ENCODE data around the gene MTFR1L.

DNA sequence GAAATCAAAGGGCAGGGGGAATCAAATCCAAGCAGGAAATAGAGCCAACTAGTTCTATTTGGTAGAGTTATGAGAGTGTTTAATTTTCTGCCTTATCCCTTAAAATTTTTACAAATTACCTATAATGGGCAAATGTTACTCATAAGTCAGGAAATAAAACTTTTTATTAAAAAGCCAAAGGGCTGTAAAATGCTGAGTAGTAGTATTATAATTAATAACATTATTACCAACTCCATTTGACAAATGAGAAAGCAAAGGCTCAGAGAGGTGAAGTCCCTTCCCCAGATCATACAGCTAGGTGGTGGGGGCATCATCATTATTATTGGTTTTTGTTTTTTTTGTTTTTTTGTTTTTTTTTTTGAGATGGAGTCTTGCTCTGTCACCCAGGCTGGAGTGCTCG is 16.4 kb upstream of the MTFR1L start:
- TF ChIP-seq CTCF (IDR thresholded peaks at IDR 0.05) (no peak), EP300 (IDR thresholded peaks at IDR 0.05; ENCODE audit: low read depth) (no peak)

Data from transverse colon (tissue), 3 donors.